Measurements from ENCODE around the gene KDM1B. TPM values are rescaled to one million over a fixed set of nuclear protein-coding genes. Genes with fewer than 3 reads are reported as not detected.
A peak's percentile ranks its signal among the peaks of the same experiment; 100 is the strongest.

KDM1B gene
- polyA plus RNA-seq, 4 donors = 17.3 to 22.9 (median 19.5) TPM

DNA sequence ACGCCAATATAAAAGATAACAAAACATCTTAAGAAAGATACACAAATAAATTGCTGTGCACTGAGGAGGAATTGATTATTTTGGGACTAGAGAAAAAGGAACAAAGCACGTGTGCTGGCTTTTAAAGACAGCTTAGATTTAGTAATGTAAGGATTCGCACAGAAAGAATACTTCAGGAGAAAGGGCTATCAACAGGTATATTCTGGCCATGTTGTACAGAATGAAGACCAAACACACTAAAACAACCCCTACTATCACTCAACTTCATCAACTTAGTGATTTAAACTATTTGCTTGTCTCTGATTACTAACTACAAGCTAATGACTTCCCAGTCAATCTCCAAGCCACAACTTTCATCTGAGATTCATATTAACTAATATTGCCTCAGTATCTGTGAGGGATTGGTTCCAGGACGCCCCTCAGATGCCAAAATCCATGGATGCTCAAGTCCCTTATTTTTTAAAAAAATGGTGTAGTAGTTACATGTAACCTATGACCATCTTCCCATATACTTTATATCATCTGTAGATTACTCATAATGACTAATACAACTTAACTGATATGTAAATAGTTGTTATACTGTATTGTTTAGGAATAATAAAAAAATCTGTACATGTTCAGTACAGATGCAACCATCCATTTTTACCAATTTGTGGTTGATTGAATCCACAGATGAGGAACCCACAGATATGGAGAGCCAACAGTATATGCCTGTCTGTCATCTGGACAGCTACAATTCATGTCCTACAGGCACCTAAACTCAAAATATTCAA is 104.6 kb downstream of the KDM1B start:
- DNase-seq (ENCODE audit: low read depth in 4 of 4, low spot score in 3 of 4) = no peak

DNA sequence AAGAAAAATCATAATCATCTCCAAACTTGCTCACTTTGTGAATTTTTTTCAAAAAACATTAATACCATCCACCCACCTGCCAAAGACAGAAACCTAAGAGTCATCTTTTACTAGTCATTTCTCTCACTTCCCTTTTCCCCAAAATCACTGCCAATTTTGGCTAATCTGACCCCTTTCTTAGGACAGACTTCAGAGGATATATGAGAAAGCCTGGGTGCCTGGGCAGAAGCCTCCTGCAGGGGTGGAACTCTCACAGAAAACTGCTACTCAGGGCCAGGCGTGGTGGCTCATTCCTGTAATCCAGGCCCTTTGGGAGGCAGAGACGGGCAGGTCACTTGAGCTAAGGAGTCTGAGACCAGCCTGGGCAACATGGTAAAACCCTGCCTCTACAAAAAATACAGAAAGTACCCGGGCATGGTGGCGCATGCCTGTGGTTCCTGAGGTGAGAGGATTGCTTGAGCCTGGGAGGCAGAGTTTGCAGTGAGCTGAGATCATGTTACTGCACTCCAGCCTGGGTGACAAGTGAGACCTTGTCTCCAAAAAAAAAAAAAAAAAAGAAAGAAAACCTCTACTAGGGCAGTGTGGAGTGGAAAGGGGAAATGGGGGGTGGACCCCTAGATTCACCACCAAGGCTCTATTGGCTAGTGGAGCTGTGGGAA is 105.4 kb downstream of the KDM1B start:
- no peak for DNase-seq (ENCODE audit: low read depth in 4 of 4, low spot score in 3 of 4)

DNA sequence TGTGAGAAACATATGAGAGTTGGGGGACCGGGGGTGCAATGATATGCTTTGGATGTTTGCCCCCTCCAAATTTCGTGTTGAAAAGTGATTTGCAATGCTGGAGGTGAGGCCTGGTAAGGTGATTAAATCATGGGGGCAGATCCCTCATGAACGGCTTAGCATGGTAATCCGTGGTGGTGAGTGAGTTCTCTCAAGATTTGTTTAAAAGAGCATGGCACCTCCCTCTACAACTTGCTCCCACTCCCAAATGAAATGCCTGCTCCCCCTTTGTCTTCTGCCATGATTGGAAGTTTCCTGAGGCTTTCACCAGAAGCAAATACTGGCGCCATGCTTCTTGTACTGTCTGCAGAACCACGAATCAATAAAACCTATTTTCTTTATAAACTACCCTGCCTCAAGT is 106.7 kb downstream of the KDM1B start:
- no peak for DNase-seq (ENCODE audit: low read depth in 4 of 4, low spot score in 3 of 4)

DNA sequence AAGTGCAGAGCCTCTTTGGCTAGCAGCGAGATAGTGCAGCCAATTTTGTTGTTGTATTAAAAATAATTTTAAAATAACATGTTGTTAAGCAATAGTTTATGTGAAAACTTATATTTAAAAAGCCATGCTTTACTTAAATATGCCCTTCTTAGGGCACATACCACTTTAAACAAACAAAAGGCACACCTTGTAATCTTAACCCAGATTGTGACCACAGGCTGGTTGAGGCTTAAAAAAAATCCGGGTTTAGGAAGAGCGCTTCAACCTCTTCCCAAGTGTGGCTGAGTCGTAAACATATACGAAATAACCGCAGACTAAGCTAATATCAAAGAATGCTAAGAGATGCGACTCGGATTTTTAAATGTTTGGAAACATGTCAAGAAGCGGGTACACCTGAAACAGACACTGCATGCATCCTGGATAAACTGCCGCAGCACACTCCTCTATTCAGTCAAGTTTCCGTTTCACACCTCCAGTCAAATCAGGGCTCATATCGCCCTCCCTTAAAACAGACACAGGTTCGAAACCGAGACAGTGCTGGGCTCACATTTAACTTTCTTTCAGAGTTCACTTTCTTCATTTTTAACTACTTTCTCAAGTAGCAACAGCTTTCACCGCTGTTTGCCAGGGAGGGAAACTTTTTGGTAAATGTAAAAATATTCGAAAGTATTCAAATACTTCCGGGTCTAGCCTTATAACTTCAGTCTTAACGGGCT is 107.6 kb downstream of the KDM1B start:
- DNase-seq (ENCODE audit: low read depth in 4 of 4, low spot score in 3 of 4) = no peak

DNA sequence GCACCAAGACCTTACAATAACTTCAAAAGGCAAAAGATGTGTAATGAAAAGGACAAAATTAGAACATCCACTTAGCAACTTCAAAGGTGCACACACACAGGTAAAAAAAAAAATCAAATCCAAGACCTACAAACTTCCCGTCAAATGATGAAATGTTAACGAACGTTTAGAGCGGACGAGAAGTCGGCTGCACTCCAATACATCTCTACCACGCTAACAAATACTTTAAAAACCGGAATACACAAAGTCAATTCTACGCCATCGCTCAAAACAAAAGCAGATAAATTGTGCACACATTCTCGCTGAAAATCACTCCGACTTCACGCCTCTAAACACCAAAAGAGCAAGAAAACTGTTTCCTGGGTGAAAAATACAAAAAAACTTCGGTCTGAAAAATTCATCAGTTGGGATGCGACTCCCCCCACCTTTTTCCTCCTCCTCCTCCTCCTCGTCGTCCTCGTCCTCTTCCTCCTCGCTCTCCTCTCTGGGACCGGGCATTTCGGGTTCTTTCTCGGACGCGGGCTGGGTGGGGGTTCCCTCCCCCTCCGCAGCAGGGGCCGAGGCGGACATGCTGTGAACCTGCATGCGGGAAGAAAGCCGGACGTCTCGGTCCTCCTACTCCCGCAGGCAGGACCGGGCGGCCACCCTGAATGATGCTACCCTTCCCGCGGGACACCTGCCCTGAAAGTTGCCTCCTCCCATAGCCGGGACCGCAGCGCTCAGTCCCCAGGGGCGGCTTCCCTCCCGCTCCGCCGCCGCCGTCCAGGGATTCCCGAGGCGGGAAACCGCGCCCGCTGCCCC is 108.4 kb downstream of the KDM1B start:
- DNase-seq (ENCODE audit: low read depth in 4 of 4, low spot score in 3 of 4) = no peak

DNA sequence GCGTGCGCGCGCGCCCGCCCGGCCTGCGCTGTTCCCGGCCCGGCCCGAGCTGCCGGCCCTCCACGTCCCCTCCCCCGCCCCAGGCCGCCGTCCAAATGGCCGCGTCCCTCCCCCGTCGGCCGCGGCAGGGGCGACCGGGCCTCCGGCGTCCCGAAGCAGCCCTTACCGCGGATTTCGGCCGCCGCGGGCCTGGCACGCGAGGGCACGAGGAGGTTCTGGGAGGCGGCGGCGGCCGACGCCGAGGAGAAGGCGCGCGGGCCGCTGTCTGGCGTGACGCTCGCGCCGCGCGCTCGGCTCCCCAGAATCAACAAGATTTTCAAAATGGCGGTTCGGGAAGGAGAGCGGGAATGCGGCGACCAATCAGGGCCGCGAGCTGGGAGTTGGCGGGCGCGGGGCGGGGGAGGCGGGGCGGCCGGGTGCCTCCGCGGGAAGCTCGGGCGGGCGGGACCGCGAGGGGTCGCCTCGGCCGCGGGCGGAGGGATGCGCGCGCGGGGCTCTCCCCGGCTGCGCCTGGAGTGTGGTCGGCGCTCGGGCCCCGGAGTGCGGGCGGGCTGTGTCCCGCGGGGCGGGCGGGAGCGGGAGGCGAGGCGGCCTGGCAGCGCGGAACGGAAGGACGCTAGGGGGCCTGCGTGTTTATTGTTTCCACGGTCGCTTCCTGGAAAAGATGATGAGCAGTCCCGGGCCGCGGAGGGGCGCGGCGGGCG is 109.1 kb downstream of the KDM1B start, which contains the start of gene DEK:
Gene DEK, minus strand, starts transcription at position 312 of the 704 bp plus-strand sequence. CDS start 543 bp downstream, outside the sequence.
- DNase-seq (ENCODE audit: low read depth in 4 of 4, low spot score in 3 of 4) = peak in 3 of 4 donors; percentile 74 to 82 (median 74)

DNA sequence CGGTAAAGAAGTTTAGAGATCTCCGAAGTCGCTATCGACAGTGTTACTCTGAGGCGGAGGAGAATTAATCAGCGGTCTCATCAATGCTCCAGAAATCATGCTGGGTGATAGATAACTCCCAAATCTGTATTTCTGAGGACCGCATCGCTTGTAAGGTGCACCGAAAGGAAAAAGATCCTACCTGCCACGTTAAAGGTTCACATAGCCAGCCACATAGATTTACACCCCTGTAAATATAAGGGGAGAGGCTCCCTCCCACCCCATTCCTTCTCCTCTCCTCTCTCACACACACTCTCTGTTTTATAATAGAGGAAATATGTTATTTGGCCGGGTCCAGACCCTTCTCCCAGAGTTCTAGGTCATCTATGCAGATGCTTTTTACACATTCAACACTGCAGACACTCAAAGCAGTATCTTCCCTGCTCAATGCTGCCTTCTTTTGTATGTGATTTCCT is 109.7 kb downstream of the KDM1B start:
- no peak for DNase-seq (ENCODE audit: low read depth in 4 of 4, low spot score in 3 of 4)

DNA sequence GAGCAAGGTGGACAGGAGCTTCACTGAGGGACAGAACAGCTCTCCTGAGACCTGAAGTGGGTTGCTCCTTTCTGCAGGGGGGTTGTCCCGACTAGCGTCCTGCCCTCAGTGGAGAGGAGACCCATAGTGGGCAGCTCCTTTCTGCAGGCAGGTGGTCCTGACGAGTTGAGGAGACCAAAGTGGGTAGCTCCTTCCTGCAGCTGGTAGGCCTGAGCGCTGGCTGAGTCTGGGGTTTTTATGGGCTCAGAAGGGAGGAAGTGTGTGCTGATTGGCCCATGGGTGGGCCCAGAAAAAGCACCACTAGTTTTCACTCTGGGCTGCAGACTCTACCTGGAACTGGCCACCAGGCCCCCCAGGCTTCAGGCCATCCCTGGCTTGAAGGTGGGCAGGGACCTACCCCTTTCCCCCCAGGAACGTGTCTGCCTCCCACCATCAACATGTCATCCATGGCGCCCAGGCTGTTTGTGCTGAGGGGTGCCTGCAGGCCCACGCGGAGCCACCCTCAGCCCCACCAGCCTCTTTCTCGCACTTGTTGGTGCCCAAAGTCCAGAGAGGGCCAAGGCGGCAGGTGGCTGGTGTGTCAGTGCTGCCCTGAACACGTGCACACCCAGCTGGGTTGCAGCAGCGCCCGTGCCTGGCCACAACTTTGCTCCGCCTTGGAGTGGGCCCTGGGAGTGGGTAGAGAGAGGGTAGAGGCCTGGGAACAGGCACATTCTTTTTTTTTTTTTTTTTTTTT is 110.7 kb downstream of the KDM1B start:
- no peak for DNase-seq (ENCODE audit: low read depth in 4 of 4, low spot score in 3 of 4)

DNA sequence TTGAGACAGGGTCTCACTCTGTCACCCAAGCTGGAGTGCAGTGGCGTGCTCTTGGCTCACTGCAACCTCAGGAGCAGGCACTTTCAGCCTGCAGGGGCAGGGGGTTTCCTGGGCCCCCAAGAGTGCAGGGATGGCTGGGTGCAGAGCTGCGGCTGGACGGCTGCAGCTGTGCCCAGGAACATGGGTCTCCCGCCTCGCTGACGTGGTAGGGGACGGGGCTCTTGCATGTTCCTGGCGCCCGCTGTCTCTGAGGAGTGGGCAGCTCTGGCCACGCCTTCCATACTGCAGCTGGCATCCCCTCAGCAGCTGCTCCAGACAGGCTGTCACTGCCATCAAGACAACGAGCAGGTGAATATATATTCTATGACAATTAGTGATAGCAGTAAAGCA is 111.3 kb downstream of the KDM1B start:
- DNase-seq (ENCODE audit: low read depth in 4 of 4, low spot score in 3 of 4) = no peak

DNA sequence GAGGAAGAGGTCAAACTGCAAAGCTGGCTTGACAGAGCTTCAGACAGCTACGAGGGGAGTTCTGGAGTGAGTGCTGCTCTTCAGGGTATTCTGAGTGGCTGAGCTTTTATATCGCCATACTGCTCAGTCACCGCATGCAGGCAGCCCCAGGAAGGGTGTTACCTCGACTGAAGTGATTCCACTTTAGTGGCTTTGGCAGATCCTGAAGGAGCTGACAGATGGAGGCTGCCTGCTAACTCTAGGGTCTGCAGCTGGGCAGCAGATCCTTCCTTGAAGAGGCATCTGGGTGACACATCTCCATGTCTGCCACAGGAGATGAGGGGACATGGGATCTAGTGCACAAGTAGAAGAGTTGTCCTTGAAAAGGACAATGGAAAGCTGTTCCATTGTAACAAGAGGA is 112.8 kb downstream of the KDM1B start:
- no peak for DNase-seq (ENCODE audit: low read depth in 4 of 4, low spot score in 3 of 4)

DNA sequence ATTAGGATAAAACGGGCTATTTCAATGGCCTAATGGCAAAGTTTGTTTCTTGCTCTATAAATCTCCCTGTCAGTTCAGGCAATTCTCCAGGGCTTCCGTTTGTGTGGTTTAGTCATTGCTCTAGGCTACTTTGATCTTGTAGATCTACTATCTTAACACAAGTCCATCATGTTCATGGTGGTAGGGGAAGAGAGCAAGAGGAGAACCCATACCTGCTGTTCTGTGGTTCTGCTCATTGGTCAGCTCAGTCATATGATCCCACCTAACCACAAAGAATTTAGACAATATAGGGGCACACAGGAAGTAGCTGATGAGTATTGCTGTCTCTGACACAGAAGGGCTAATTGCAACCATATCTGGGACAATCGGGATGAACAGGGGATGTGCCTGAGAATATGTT is 114.0 kb downstream of the KDM1B start:
- DNase-seq (ENCODE audit: low read depth in 4 of 4, low spot score in 3 of 4) = no peak

DNA sequence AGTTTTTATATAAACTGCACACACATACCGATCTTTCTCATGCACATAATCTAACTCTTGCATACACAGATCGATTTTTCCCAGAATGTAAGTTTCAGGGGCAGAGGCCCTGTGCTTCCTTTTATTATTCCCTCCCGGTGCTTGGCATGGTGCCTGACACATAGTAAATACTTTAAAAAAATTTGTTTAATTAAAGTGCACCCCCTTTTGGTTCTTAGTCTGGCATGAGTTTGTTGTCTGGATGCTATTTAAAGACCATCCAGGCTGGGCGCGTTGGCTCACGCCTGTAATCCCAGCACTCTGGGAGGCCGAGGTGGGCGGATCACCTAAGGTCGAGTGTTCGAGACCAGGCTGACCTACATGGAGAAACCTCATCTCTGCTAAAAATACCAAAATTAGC is 114.5 kb downstream of the KDM1B start:
- DNase-seq (ENCODE audit: low read depth in 4 of 4, low spot score in 3 of 4) = no peak

DNA sequence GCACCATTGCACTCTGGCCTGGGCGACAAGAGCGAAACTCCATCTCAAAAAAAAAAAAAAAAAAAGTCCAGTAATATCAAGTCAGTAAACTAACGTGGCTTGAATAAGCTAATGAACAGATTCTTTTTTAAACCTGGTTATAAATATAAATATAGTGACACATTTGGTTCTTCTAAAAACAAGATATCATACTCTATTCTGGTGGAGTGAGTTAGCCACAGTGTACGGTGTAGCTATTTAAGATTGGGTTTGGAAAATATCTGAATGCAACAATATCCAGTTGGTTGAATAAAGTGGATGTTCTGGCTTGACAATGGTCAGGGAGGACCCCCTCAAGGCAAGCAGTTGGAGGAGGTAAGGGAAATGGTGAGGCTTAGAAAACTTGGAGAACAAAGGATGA is 115.0 kb downstream of the KDM1B start:
- no peak for DNase-seq (ENCODE audit: low read depth in 4 of 4, low spot score in 3 of 4)

Other genes starting within 250 kb of the KDM1B start
- gene KIF13A, start 167.8 kb upstream of the KDM1B start, polyA plus RNA-seq (ENCODE audit: insufficient read length in 4 of 4) = 10 to 100 TPM; 36.6 to 40.0 (median 36.9) TPM
- gene NHLRC1, start 32.7 kb upstream of the KDM1B start, polyA plus RNA-seq (ENCODE audit: insufficient read length in 4 of 4) = 1 to 10 TPM; 1.5 to 2.4 (median 2.1) TPM
- 10 to 100 TPM in 3 of 4 donors, 1 to 10 TPM in 1; 6.3 to 28.9 (median 25.1) TPM for gene TPMT, start 345 bp upstream of the KDM1B start, polyA plus RNA-seq (ENCODE audit: insufficient read length in 4 of 4)
- 100 to 1,000 TPM; 190 to 256 (median 209) TPM for gene DEK, start 109.1 kb downstream of the KDM1B start, polyA plus RNA-seq (ENCODE audit: insufficient read length in 4 of 4)
- gene RNF144B, start 231.9 kb downstream of the KDM1B start, polyA plus RNA-seq (ENCODE audit: insufficient read length in 4 of 4) = 10 to 100 TPM in 3 of 4 donors, 1 to 10 TPM in 1; 1.7 to 19.5 (median 18.7) TPM